Measurements from ENCODE around the gene VEZF1.

The VEZF1 gene

GRCh38 chr17:57925361-57925990, 62.6 kb downstream of the VEZF1 start:
- Histone ChIP-seq H3K4me3 (replicated peaks; ENCODE audit: insufficient read depth, low read length) (no peak overlapping the region), H3K27me3 (ENCODE audit: insufficient read depth, poor library complexity, severe bottlenecking) (no peaks in the 10 kb centered on the region), H3K27ac (replicated peaks) (no peak overlapping the region)
- TF ChIP-seq POLR2AphosphoS5 (IDR thresholded peaks at IDR 0.05; ENCODE audit: low read depth): no peak
- no peak for TF ChIP-seq SPI1 (IDR thresholded peaks at IDR 0.05; ENCODE audit: borderline replicate concordance, low read depth)
- TF ChIP-seq REST (IDR thresholded peaks at IDR 0.05; ENCODE audit: insufficient replicate concordance, low read depth): no peak
- TF ChIP-seq GABPA (IDR thresholded peaks at IDR 0.05; ENCODE audit: low read depth): no peak
- no peak for TF ChIP-seq CTCF (IDR thresholded peaks at IDR 0.05; ENCODE audit: insufficient read depth, low read length)
- DNase-seq (ENCODE audit: low read depth in 1 of 2, low spot score in 1 of 2): no peak

GRCh38 chr17:57924677-57925076, 63.4 kb downstream of the VEZF1 start:
- no peak overlapping the region for H3K27ac ChIP-seq (replicated peaks)
- no peak for TF ChIP-seq CTCF (IDR thresholded peaks at IDR 0.05; ENCODE audit: insufficient read depth, low read length)
- TF ChIP-seq REST (IDR thresholded peaks at IDR 0.05; ENCODE audit: insufficient replicate concordance, low read depth): no peak
- TF ChIP-seq GABPA (IDR thresholded peaks at IDR 0.05; ENCODE audit: low read depth): no peak
- TF ChIP-seq SPI1 (IDR thresholded peaks at IDR 0.05; ENCODE audit: borderline replicate concordance, low read depth): no peak
- no peak for TF ChIP-seq POLR2AphosphoS5 (IDR thresholded peaks at IDR 0.05; ENCODE audit: low read depth)
- DNase-seq (ENCODE audit: low read depth in 1 of 2, low spot score in 1 of 2): no peak
- no peaks in the 10 kb centered on the region for H3K27me3 ChIP-seq (ENCODE audit: insufficient read depth, poor library complexity, severe bottlenecking)
- H3K4me3 ChIP-seq (replicated peaks; ENCODE audit: insufficient read depth, low read length): no peak overlapping the region
